Esophagus squamous epithelium (tissue), 5 donors: ENCODE measurements around the gene HS2ST1. TPM values are rescaled to one million over a fixed set of nuclear protein-coding genes. Genes with fewer than 3 reads are reported as not detected.
"Not testable (repeated sequence)": the region's sequence is repeated elsewhere in the genome, so short reads cannot be mapped to it uniquely, and the experiment has no call there.

ENCODE experiments used
- DNase-seq: peaks from one replicate; lab custom pipeline; 2025; lab: John Stamatoyannopoulos, UW
- H3K27ac ChIP-seq, 4 donors: fragments of 200-600 bp; sonication (generic); one replicate each; pipeline ENCODE4 v1.5.1; 2016 to 2019; ENCODE audit warnings: mild to moderate bottlenecking in 1 of 4
- H3K27me3 ChIP-seq, 4 donors: fragments of 200-600 bp; sonication (generic); 1 replicate in 3 of 4; 2 replicates in 1 of 4; pipeline versions ENCODE4 v1.5.1 to v1.6.0; 2017 to 2021; ENCODE audit warnings: antibody characterized with exemption in 1 of 4
- H3K36me3 ChIP-seq, 3 donors: fragments of 200-600 bp; sonication (generic); one replicate each; pipeline ENCODE4 v1.5.1; 2016 to 2019
- H3K4me1 ChIP-seq, 3 donors: fragments of 200-600 bp; sonication (generic); one replicate each; pipeline ENCODE4 v1.5.1; 2017 to 2019
- H3K4me3 ChIP-seq, 4 donors: fragments of 200-600 bp; sonication (generic); 1 replicate in 3 of 4; 2 replicates in 1 of 4; pipeline ENCODE4 v1.5.1; 2016 to 2019; ENCODE audit warnings: mild to moderate bottlenecking in 2 of 4, moderate library complexity in 1 of 4
- H3K9me3 ChIP-seq, 3 donors: fragments of 200-600 bp; sonication (generic); one replicate each; pipeline ENCODE4 v1.5.1; 2016 to 2019
- CTCF ChIP-seq, 6 experiments: fragments of 450-650 bp in 4 of 6; fragments of 200-600 bp in 2 of 6; sonication (generic) in 2 of 6; IDR thresholded peaks; one replicate each; pipeline ENCODE4 v1.5.1; 2016 to 2019; ENCODE audit warnings: antibody characterized with exemption in 6 of 6, mild to moderate bottlenecking in 4 of 6, moderate library complexity in 4 of 6
- POLR2A ChIP-seq, 4 donors: fragments of 450-650 bp; IDR thresholded peaks; one replicate each; pipeline ENCODE4 v1.6.1; 2017; ENCODE audit warnings: antibody characterized with exemption in 4 of 4, mild to moderate bottlenecking in 4 of 4, moderate library complexity in 3 of 4
- WGBS, 2 donors: methylation state at CpG; one replicate each; pipeline ENCODE4 v1.1.5; 2018; 5-methylcytosine and 5-hydroxymethylcytosine counted together
- intact Hi-C: fragments of 100-400 bp; cut with DNase I; formaldehyde crosslinking; loops from one replicate; pipeline ENCODE4 v1.15.0; 2022
- total RNA-seq, 4 donors: library from RNA; depleted of rRNA; stranded (reverse); fragments of >200 nt; gene quantifications; one replicate each; pipeline ENCODE4 v1.1.0, GENCODE V29; 2016
- donor health status: DM: yes; HTN: yes; CAD: no.

Gene HS2ST1
- total RNA-seq, 4 donors from 2014 or later: 5.3 to 10.5 (median 9.1) TPM

DNA sequence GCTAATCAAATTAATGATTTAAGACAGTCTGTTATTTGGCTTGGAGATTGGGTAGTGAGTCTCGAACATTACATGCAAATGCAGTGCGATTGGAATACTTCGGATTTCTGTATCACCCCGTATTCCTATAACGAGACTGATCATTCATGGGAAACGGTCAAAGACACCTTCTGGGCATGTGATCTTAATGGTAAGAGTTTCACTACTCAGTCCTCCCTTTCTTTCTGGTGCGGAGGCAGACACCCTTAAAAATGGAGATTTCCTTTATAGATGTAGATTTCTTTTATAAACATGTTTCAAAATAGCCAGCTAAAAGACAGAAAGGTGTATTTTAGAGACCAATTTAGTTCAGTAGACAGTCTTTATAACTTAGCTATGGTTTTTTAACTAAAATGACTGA, 74.4 kb downstream of the HS2ST1 start:
- WGBS, 2 donors: 96 to 98% methylated on average over 7 of the region's 7 CpGs
- H3K9me3 ChIP-seq: no peaks in the 10 kb centered on the region
- no peaks in the 10 kb centered on the region for H3K36me3 ChIP-seq
- DNase-seq: no peak
- intact Hi-C loops: no loop called here
- no peak overlapping the region for H3K4me3 ChIP-seq
- no peak overlapping the region for H3K27ac ChIP-seq
- H3K27me3 ChIP-seq: no peaks in the 10 kb centered on the region
- TF ChIP-seq POLR2A (IDR thresholded peaks at IDR 0.05): no peak
- TF ChIP-seq CTCF (IDR thresholded peaks at IDR 0.05): no peak
- no peaks in the 10 kb centered on the region for H3K4me1 ChIP-seq

DNA sequence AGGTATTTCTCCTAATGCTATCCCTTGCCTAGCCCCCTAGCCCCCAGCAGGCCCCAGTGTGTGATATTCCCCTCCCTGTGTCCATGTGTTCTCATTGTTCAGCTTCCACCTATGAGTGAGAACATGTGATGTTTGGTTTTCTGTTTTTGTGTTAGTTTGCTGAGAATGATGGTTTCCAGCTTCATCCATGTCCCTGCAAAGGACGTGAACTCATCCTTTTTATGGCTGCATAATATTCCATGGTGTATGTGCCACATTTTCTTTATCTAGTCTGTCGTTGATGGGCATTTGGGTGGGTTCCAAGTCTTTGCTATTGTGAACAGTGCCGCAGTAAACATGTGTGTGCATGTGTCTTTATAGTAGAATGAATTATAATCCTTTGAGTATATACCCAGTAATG, 75.3 kb downstream of the HS2ST1 start:
- DNase-seq, intact Hi-C loops, H3K4me1 ChIP-seq, H3K27me3 ChIP-seq, H3K36me3 ChIP-seq, H3K4me3 ChIP-seq, H3K9me3 ChIP-seq, H3K27ac ChIP-seq: not testable (repeated sequence)
- WGBS, 2 donors: 54 to 61% methylated on average over 3 of the region's 3 CpGs

GRCh38 chr1:86990826-86991225, 76.4 kb downstream of the HS2ST1 start:
- 100% methylated on average over 1 to 2 of the region's 2 CpGs for WGBS, 2 donors
- no peaks in the 10 kb centered on the region for H3K27me3 ChIP-seq
- intact Hi-C loops: no loop called here
- no peaks in the 10 kb centered on the region for H3K36me3 ChIP-seq
- H3K4me1 ChIP-seq: no peaks in the 10 kb centered on the region
- H3K27ac ChIP-seq: no peak overlapping the region
- TF ChIP-seq POLR2A (IDR thresholded peaks at IDR 0.05) (no peak), CTCF (IDR thresholded peaks at IDR 0.05) (no peak)
- DNase-seq: no peak
- H3K4me3 ChIP-seq: no peak overlapping the region
- H3K9me3 ChIP-seq: no peaks in the 10 kb centered on the region

DNA sequence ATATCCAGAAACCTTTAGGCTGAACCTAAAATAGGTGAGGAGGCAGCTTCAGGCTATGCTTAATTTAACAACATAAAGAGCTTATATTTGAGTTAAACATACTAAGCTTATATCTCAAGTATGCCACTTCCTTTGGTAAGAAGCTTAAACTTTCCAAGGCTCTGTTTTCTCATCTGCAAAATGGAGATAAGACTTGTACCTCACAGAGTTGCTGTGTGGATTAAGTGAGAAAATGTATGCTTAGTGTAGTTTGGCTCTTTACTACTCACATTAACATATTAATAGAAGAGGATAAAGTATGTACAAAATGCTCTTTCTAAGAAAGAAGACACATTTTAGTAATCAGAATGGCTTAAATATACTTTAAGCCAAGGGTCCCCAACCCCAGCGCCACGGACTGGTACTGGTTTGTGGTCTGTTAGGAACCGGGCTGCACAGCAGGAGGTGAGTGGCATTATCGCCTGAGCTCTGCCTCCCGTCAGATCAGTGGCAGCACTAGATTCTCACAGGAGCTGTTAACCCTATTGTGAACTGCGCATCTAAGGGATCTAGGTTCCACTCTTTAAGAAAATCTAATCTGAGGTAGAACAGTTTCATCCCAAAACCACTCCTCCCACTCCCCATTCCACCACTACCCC, 77.2 kb downstream of the HS2ST1 start:
- Histone ChIP-seq H3K27me3 (no peaks in the 10 kb centered on the region), H3K4me1 (no peaks in the 10 kb centered on the region), H3K36me3 (no peaks in the 10 kb centered on the region), H3K9me3 (no peaks in the 10 kb centered on the region), H3K27ac (no peak overlapping the region), H3K4me3 (no peak overlapping the region)
- TF ChIP-seq CTCF (IDR thresholded peaks at IDR 0.05): no peak
- TF ChIP-seq POLR2A (IDR thresholded peaks at IDR 0.05): no peak
- intact Hi-C loops: no loop called here
- no peak for DNase-seq
- WGBS, 2 donors: 91 to 94% methylated on average over 6 of the region's 6 CpGs

- no peaks in the 10 kb centered on the region for H3K36me3 ChIP-seq
- no peak overlapping the region for H3K4me3 ChIP-seq
- no peaks in the 10 kb centered on the region for H3K27me3 ChIP-seq
- H3K9me3 ChIP-seq: no peaks in the 10 kb centered on the region
- intact Hi-C loops: no loop called here
- H3K4me1 ChIP-seq: no peaks in the 10 kb centered on the region
- no peak for TF ChIP-seq POLR2A (IDR thresholded peaks at IDR 0.05)
- no peak overlapping the region for H3K27ac ChIP-seq
- DNase-seq: no peak
- 64 to 76% methylated on average over 2 of the region's 2 CpGs for WGBS, 2 donors
Measured at GRCh38 chr1:86992861-86993260, 78.4 kb downstream of the HS2ST1 start.

DNA sequence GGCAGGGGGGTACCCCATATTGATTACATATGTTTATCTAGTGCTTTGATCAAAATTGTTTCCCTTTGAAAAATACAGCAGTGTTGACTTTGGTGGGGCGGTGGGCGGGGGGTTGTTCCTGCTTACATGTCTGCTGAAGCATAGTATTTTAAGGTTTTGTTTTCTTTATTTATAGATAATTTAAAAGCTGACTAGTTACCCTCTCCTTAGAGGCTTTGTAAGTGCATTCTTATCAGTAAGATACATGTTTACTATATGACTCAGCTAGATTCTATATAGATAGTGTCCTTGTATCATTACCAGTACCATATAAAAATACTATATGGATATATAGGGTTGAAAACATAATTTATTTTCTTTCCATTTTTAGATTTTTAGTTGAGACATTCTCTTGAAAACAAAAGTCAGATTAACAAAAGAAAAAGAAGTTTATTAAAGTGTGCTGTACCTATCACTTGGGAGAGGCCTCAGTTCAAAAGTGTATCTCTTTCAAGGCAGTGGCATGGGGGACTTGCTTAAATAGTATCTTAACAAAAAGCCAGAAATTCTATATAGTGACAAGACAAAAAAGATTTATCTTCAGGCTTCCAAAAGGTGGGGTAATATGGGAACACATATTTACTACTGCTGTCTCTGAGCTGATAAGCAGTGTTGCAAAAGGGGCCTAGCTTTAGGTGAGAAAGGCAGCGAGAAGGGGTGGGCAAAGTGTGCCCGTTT, 79.0 kb downstream of the HS2ST1 start:
- Histone ChIP-seq H3K27ac (no peak overlapping the region), H3K4me1 (no peaks in the 10 kb centered on the region), H3K9me3 (no peaks in the 10 kb centered on the region), H3K27me3 (no peaks in the 10 kb centered on the region), H3K36me3 (no peaks in the 10 kb centered on the region), H3K4me3 (no peak overlapping the region)
- no peak for DNase-seq
- WGBS, 2 donors: 89 to 92% methylated on average over 4 of the region's 4 CpGs
- TF ChIP-seq POLR2A (IDR thresholded peaks at IDR 0.05): no peak
- TF ChIP-seq CTCF (IDR thresholded peaks at IDR 0.05): no peak
- intact Hi-C loops: no loop called here
